GM20431 (cell line): ENCODE measurements around the gene KIAA1549.

Experiments used
- in situ Hi-C: fragments of 300-500 bp; cut with MseI, MboI; formaldehyde crosslinking; loops from one replicate; pipeline ENCODE4 v1.15.0; 2020; ENCODE audit warnings: low sequenced_read_pairs; ENCODE audit not compliant: unreplicated experiment

The KIAA1549 gene

DNA sequence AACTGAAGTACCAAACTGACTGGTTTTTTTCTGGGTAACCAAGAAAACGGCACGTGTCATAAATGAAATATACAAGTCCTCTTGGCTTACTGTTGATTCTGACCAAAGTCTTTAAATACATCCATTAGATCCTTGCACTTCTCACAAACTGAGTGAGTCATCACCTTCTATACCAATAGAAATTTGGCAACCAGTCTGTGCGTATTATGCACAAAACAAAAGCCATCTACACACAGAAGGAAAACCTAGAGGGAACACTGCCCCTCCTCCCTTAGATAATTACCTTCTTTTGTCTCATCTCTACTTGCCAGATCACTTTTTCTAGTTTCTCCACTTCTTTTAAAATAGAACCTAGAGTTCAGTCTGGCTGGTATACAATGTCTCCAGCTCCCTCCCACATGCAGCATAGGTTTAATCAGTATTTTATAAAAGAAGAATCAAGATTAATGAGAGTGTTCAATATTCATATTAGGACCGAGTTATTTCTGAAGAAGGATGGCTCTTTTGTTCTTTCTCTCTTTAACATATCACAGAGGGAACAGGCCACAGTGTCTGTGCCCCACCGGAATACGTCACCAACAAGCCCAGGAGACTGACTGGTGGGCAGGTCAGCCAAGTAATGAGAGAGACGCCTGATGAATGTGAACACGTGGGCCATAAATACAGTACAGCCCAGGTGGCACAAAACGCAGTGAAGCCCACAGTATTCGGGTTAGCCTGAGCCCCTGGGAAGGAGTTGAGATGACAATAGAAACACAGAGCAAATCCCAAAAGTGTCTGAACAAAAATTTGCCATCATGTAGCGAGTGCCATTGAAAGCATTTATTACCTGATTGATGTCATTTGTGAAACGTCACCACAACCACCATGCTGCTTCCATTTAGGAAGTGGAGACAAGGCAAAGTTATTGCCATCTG is 91.3 kb downstream of the KIAA1549 start:
- in situ Hi-C loops, result loop anchor here (10.0 kb wide), 1 partner anchor 95 kb away; the partner anchor contains the start of gene KIAA1549

DNA sequence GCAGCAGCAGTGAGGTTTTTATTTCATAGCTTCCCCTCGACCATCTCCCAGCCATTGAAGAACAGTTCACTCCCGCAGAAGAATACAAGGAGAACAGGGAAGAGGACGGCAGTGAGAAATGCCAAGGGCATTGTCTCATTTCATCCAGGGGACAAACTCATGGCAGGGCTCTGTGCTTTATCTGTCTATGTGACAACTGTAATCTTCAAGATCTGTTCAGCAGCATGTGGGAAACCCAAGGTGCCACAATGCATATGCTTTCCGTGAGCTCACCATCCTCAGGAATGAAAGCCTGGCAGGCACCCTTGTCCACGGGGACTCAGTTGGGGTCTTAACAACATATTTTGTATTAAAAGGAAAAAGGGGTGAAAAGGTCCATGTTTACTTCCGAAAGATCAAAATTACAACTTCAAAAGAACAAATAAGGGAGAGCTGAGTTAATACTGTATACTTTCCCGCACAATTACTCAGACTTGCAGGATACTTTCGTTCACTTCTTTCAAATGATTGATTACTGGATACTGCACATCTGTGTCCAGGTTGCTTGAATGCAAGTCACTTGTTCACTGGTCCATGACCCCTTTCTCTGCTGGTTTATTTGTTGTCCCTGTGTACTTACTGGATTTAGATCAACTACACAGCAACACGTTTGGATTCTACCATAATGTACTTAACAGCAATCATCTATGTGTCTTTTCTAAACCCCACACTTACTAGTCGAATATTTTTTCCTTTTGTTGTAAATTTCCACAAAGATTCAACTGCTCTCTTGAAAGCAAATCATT is 93.1 kb downstream of the KIAA1549 start:
- in situ Hi-C loops, result no loop called here

DNA sequence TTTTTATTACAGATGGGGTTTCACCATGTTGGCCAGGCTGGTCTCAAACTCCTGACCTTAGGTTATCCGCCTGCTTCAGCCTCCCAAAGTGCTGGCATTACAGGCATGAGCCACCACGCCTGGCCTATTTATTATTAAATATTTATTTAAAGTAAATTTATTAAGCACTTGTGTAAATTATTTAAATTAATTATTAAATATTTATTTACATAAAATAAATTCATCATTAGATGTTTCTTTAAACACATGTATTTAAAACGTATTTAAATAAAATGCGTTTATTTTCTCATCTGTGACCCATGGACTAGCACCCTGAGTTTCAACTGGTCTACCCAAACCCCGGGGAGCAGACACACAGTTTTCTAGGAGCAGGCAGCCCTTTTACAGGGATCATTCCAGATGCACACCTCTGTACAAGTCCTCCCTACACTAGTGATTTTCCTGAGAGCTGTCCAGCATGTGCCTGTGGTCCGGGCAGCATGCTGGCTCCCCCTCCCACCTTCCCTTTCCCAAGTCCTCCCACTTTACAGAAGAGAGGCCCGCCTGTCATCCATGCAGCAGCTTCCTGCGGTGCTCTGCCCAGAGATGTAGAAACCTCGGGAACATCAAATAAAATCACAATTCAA is 94.0 kb downstream of the KIAA1549 start:
- in situ Hi-C loops, result no loop called here

DNA sequence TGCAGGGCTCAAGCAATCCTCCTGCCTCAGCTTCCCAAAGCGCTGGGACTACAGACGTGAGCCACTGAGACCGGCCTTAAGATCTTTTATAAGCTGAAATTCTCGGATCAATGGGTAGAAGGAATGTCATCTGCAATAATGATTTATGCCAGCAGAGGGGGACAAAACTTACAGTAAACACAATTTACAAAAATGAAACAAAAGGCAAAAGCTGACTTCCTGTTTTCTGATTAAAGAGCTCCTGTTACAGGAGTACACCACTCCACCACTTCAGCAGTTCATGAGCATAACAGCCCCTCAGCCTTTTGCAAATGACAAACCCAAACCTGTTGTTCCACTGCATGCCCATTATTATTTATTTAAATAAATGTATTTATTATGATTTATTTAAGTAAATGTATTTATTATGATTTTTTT is 94.7 kb downstream of the KIAA1549 start:
- in situ Hi-C loops, result no loop called here

DNA sequence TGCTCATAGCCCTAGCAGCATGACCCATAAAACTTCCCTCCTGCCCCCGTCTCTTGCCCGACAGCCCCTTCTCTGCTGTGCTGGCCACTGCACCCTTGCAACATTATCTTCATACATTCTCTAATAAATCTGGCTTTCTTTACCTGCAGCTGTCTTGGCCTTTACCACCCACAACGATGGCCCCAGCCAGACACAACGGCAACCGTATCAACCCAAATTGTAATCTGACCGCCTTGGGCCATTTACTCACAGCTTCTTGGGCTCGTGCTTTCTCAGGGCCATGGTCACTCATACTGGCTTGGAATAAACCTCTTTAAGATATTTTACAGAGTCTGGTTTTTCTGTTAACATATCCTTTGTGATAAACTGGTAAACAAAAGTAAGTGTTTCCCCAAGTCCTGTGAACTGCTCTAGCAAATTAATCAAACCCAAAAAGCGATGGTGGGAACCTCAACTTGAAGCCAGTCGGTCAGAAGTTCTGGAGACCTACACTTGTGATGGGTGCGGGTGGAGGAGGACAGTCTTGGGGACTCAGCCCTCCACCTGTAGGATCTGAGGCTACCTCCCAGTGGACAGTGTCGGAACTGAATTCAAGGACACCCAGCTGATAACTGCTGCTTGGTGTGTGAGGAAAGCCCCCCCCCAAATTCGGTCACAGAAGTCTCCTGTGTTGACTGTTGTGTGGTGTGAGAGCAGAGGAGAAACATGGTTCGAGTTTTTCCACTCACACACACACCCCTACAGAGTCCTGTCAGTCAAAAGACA is 95.6 kb downstream of the KIAA1549 start:
- in situ Hi-C loops, result no loop called here

DNA sequence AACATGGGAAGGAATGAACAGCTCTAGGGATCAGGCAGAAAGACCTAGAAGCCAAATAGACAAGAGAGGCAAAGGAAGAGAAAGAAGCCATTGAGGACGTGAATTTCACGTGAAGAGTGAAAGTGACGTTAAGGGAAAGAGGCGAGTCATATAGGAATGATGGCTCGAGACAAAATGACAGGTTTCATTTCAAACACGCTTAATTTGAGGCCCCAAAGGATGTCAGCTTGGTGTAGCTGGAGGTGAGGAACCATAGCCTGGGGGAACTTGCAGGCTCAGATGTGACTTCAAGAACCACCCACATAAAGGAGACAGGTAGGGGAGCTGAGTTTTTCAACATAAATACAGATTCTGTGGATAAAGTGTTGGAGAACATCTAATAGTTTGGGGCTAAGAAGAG is 98.9 kb downstream of the KIAA1549 start:
- in situ Hi-C loops, result no loop called here

DNA sequence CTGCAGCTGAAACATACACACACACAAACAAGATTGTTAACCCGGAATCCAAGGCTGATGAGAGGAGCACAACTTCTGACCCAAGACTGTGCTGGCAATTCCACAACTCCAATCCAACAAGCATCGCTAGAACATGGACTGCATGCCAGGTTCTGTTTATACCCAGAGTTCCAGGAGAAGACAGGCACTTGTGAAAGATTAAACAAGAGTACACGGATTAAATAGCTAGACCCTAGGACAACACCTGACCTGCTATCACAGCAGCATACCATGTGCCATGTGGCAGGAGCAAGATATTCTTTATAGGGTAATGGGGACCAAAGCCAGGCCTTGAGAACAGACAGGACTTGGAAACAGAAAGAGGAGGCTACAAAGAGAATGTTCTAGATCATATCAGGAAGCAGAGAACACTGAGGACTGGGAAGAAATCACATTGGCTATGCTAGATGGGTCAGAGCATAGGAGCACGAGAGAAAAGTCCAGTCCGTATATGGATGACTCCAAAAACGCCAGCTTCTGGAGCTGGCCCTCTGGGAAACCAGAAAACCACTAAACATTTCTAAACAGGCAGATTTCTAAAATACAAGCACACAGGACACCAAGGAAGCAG is 99.5 kb downstream of the KIAA1549 start:
- in situ Hi-C loops, result no loop called here

DNA sequence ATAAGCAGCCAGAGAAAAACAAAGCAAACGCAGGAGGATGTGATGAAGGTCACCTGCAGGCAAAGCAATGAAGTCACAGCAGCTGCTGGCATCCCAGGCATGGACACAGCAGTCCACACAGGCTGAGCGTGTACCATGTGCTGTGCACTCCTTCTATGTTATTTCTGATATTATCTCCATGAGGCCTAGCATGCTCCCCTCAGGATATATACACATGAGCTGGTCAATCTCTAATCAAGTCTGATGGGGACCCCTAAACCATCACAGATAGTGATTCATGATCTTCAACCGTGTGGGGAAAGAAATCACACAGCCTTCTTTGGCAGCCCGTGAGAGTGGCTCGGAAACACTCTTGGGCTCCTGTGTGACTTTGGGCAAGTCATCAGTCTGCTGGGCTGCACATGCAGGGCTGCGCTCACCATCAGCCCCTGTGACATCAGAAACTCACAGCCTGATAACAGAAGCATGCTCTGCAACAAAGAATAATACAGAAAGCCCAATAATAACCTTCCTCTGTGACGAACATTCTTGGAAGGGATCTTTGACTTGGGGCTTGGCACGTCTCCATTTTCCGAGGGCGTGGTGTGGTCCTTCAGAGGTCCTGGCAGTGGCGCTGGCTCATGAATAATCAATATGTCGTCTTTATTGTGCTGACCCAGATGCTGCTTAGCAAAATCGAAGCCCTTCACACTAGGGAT is 100.2 kb downstream of the KIAA1549 start:
- in situ Hi-C loops, result no loop called here

DNA sequence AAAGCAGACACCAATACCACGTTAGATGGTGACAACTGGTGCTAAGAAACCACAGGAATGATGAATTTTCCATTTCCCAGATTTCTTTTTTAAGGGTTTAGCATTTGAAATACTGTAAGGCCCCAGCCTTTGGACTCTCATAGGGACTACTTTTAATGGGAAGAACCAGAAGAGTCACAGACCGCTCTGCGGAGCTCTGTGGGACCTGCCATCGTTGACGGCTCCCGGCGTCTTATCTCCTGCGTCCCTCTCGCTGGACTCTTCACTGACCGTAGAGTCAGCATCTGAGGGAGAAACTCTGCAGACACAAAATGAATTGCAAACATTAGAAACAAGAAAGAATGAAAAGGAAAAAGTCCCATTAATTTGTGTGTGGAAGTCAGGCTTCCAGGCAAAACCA is 101.8 kb downstream of the KIAA1549 start:
- in situ Hi-C loops, result no loop called here

DNA sequence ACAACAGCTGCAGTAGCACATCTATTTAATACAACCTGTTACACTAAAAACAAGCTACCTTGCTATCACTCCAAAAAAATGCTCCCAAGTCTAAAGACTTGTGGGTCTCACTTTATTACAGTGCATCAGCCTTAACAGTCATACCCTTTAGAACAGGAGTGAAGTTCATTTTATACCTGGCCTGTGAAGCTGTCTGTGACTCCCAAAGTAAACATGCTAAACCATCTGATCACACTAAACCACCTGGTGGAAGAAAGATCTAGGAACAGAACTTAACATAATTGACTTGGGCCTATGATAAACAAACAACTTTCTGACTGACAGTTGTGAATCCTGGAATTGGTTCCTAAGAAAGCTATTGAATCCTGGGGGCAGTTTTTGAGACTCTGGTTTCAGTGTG is 102.3 kb downstream of the KIAA1549 start:
- in situ Hi-C loops, result no loop called here

DNA sequence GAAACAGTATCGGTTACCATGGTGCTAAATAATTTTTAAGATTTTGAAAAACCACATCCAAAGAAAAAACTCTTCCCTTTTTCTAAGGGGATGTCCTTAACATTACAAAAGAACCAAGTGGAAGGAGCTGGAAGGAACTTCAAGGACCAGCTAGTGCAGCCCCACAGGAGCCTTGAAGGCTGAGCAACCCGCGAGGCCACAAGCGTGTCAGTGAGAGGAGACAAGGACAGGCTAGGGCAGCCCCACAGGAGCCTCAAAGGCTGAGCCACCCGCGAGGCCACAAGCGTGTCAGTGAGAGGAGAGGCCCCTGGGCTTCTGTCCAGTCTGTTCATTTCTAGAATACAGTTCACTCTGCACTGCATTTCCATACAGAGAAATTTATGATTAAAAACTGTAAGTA is 103.1 kb downstream of the KIAA1549 start:
- in situ Hi-C loops, result no loop called here

DNA sequence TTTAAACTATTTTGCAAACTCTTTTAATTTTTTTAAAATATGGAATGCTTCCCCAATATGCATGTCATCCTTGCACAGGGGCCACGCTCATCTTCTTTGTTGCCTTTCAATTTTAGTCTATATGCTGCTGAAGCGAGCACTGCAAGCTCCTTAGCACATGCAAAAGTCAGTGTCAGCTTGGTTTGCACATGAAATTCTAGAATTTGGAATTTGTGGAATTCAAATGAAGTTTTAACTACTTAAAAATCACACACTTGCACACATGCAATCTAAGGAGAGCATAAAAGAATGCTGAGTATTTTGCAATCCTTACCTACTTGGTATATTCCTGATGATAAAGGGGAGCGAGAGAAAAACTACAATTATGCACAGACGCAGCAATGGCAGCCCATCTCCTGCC is 104.9 kb downstream of the KIAA1549 start:
- in situ Hi-C loops, result no loop called here

DNA sequence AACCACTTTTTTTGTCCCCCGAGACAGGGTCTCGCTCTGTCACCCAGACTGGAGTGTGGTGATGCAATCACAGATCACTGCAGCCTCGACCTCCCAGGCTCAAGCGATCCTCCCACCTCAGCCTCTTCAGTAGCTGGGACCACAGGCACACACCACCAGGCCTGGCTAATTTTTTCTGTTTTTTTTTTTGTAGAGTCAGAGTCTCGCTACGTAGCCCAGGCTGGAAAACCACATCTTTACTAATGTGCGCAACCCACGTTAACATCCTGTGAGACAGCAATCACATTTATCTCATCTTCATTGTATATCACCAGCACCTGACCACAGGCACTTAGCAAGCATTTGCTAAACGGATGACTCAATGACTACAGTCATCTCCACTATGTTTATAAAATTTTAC is 105.4 kb downstream of the KIAA1549 start:
- in situ Hi-C loops, result no loop called here

DNA sequence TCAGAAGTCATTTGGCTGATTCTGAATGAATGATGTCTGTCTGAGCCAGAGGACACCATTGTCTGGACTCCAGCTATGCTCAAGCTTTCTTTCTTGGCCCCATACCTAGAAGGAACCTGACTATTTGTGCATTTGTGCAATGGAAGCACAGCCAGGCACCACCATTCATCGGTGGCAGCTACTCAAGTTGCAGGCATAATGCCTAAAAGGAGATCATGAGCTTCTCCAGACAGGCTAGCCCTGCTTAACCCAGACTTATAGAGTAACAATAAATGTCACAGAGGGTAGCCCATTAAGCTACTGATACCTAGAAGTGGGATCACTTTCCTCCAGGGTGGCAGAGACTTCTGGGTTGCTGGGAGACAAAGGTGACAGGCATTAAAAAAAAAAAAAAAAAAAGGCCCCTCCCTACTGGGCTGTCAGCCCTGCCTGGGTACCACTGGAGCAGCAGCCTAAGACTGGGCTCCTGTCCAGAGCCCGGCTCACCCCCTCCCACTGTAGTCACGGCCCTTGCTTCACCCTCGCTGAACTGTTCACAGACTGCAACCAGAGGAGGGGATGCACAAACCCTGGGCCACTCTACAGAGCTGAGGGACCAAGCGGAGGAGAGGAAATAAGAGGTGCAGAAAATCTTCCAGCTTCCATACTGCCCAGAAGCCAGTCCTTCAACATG is 107.8 kb downstream of the KIAA1549 start:
- in situ Hi-C loops, result no loop called here

DNA sequence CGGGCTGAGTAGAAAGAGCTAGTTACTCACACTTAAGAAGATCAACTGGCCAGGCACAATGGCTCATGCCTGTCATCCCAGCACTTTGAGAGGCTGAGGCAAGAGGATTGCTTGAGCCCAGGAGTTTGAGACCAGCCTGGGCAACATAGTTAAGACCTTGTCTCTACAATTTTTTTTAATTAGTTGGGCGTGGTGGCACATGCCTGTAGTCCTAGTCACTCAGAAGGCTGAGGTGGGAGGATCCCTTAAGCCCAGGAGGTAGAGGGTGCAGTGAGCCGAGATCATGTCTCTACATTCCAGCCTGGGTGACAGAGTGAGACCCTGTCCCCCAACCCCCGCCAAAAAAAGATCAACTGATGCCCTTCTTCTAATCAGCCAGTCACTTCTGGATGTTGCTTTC is 108.6 kb downstream of the KIAA1549 start:
- in situ Hi-C loops, result no loop called here

DNA sequence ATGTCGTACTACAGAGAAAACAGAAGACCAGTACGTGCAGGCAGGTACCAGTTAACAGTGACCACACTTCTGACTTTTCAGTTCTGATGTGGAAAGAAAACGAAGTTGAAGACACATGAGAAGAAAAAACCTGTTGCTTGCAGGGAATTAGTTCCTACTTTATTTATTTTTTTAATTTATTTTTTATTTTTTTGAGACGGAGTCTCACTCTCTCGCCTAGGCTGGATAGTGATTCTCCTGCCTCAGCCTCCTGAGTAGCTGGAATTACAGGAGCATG is 109.4 kb downstream of the KIAA1549 start:
- in situ Hi-C loops, result no loop called here

DNA sequence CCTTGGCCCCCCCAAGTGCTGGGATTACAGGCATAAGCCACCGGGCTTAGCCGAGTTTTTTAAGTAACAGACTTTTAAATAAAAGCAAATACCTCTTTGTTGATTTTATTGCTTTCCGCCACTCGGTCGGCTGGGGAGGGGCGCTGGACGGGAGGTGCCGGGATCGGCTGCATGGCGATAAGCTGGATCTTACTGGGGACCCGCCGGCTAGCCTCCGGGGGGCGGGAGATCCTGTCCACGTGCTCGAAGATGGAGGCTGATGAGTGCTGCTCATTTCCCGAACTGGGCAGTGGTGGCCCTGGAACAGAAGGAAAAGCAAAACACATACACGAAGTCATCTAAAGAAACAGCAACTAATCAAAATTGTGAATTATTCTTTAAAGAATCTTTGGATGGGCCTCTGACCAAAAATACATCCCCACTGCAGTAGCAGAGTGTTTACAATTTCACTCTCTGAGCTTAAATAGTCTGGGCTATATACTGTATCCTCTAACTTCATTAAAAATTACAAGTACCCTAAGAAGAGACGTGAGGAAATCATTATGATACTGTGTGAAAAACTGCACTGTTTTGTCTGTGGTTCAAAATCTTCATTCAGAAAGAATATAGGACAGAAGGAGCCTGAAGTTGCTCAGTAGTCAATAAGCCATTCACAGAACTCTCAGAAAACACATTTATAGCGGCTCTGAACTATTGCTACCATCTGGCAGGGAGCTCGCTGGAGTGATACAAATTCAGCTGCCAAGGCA is 110.0 kb downstream of the KIAA1549 start:
- in situ Hi-C loops, result no loop called here

DNA sequence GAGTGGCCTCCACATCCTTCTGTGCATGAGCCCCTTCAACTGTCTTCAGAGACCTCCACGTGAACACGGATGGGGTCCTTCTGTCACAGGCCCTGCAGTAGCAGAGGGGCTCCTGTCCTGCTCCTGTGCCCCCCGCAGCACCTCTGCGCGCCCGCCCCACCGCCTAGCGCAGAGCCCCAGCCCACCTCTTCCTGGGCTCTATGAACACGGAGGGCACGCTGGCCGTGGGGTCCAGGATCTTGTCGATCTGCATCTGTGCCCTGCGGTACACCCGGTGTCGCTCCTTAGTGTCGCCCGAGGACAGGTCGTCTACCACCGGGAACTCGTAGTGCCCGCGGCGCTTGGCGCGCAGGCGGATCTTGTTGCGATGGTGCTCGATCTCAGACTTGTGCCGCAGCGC is 111.8 kb downstream of the KIAA1549 start:
- in situ Hi-C loops, result no loop called here
